T-helper 2 cell treated with Interferon-gamma antibody and Interleukin-4, amounts not matched to agents 100 ng/mL and 5 ng/mL, for 36 hours (primary cell): ENCODE results near the gene NFIX. TPM values are rescaled to one million over a fixed set of nuclear protein-coding genes. Genes with fewer than 3 reads are reported as not detected.

ENCODE experiments used
- intact Hi-C: fragments of 100-400 bp; cut with micrococcal nuclease; formaldehyde crosslinking; loops from one replicate; pipeline ENCODE4 v1.15.1; 2023
- total RNA-seq: library from RNA; stranded (reverse); gene quantifications from 2 replicates; pipeline ENCODE4 v1.2.3, GENCODE V29; 2022

The NFIX gene
- total RNA-seq, 1 donor from 2014 or later: 1.3 TPM

GRCh38 chr19:13089857-13090507 is 94.7 kb downstream of the NFIX start:
- intact Hi-C loops: no loop called here

- intact Hi-C loops: no loop called here
These were observed 95.4 kb downstream of the NFIX start for GRCh38 chr19:13090511-13091231.

- intact Hi-C loops: no loop called here
These were observed 96.3 kb downstream of the NFIX start for GRCh38 chr19:13091400-13092157.

GRCh38 chr19:13092158-13092543 is 96.9 kb downstream of the NFIX start:
- intact Hi-C loops: no loop called here

GRCh38 chr19:13092606-13093235 is 97.4 kb downstream of the NFIX start:
- intact Hi-C loops: loop anchor here (1.0 kb wide), 1 partner anchor 109 kb away; no protein-coding TSS in a partner anchor

GRCh38 chr19:13093407-13094105 is 98.3 kb downstream of the NFIX start:
- intact Hi-C loops: loop anchor here (1.0 kb wide), 2 partner anchors 110 to 116 kb away; no protein-coding TSS in a partner anchor

- intact Hi-C loops: loop anchor here (1.0 kb wide), 1 partner anchor 117 kb away; no protein-coding TSS in a partner anchor
These were observed 98.8 kb downstream of the NFIX start for GRCh38 chr19:13094106-13094504.

- intact Hi-C loops: loop anchor here (1.0 kb wide), 1 partner anchor 118 kb away; no protein-coding TSS in a partner anchor
These were observed 99.6 kb downstream of the NFIX start for GRCh38 chr19:13094771-13095392.

GRCh38 chr19:13095393-13095784 is 100.1 kb downstream of the NFIX start:
- intact Hi-C loops: no loop called here

- intact Hi-C loops: no loop called here
These were observed 101.0 kb downstream of the NFIX start for GRCh38 chr19:13095934-13096927.

GRCh38 chr19:13097033-13097462 is 101.8 kb downstream of the NFIX start:
- intact Hi-C loops: no loop called here

- intact Hi-C loops: loop anchor here (1.0 to 2.0 kb wide), 2 partner anchors 37 to 55 kb away; no protein-coding TSS in a partner anchor
These were observed 102.4 kb downstream of the NFIX start for GRCh38 chr19:13097463-13098258.

- intact Hi-C loops: loop anchor here (1.0 to 2.0 kb wide), 2 partner anchors 38 to 54 kb away; no protein-coding TSS in a partner anchor
These were observed 103.2 kb downstream of the NFIX start for GRCh38 chr19:13098277-13099072.

- intact Hi-C loops: loop anchor here (2.0 kb wide), 1 partner anchor 39 kb away; no protein-coding TSS in a partner anchor
These were observed 104.1 kb downstream of the NFIX start for GRCh38 chr19:13099073-13099999.

- intact Hi-C loops: loop anchor here (2.0 kb wide), 1 partner anchor 17 kb away; the partner anchor contains the start of gene TRMT1
These were observed 104.8 kb downstream of the NFIX start for GRCh38 chr19:13100031-13100588.
